Kasumi-1 (cell line): Measurements from ENCODE around the gene GON7.
A peak's percentile ranks its signal among the peaks of the same experiment; 100 is the strongest.
"Not testable (repeated sequence)": the region's sequence is repeated elsewhere in the genome, so short reads cannot be mapped to it uniquely, and the experiment has no call there.

Source experiments
- DNase-seq, 2 experiments: peaks; one replicate each; lab custom pipeline; 2025; lab: John Stamatoyannopoulos, UW

GON7 gene

DNA sequence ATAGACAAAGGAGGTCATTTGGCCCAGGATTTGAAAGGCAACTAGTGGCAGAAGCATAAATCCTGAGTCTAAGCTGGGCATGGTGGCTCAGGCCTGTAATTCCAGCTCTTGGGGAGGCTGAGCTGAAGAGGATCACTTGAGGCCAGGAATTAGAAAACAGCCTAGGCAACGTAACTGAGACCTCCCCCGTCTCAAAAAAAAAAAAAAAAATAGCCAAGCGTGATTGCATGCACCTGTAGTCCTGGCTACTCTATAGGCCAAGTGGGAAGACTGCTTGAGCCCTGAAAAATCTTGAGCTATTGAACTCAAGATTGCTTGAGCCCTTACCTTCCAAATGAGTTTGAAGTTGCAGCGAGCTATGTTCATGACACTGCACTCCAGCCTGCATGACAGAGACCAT lies 7.8 kb downstream of the GON7 start:
- DNase-seq: no peak

GRCh38 chr14:93195316-93195999 lies 11.4 kb downstream of the GON7 start:
- DNase-seq: no peak

GRCh38 chr14:93186956-93187355 lies 19.9 kb downstream of the GON7 start:
- DNase-seq: no peak

GRCh38 chr14:93186466-93186865 lies 20.4 kb downstream of the GON7 start:
- no peak for DNase-seq

DNA sequence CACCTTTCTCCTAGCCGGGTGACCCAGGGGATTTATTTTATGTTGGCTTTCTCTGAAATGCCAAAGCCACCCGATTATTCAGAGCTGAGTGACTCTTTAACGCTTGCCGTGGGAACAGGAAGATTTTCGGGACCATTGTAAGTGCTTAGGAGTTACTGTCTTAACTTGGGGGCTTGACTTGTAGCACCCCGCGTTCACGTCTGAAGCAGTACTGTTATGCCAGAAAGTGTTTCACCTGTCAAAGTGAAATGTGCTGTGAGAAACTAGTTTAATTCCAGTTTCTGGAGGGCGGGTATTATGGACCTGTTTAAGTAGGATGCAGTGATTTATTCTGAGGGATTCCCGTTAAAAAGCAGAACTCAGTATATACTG lies 21.5 kb downstream of the GON7 start:
- DNase-seq: peak; percentile 47 to 55

DNA sequence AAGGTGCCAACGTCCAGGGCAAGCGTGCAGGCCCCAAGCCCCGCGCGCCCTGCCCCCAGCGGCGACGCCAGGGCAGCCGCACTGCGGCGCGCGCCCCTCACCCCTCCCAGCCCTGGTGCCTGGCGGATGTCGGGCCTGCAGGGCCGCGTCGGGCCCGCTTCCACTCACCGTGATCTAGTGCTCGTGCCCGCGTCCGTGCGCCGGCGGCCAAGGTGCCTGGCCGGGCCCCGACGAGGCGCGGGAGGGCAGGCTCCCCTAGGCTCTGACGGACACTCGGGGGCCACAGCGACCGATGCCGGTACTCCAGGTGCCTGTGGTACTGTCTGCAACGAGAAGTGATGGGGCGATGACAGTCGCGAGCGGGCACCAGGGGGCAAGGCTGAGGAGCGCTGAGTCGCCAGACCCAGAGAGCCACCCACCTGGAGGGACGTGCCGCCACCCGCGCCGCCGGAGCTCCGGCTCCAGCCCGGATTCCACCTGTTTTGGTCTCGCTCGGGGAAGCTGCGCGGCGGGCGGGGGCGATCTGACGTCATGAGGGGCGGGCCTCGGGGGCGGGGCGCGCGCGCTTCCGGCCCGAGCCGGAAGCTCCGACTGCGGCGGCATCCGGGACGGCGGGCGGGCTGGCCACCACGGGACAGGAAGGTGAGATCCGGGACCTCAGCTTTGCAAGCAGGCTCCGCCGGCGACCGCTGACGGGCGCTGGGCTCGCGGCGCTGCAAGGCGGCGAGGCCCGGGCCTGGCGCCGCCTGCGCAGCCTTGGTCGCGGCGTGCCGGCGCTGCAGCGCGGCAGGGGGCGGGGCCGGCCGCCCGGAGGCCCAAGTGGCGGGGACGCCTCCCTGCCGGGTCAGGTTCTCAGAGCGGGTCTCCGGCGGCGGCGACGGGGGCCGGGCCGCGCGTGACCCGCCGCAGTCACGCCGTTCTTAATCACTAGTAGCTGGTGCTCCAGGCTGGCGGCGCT lies 22.2 kb downstream of the GON7 start, which contains the start of the genes LYSET and MOAP1:
Gene LYSET (plus strand): TSS at position 927 of the 958 bp plus-strand sequence. CDS start 89 bp downstream, outside the sequence.
Gene MOAP1 (minus strand): TSS at position 507 of the 958 bp plus-strand sequence. CDS start 655 bp downstream, outside the sequence.
- peak; percentile 70 to 72 for DNase-seq

DNA sequence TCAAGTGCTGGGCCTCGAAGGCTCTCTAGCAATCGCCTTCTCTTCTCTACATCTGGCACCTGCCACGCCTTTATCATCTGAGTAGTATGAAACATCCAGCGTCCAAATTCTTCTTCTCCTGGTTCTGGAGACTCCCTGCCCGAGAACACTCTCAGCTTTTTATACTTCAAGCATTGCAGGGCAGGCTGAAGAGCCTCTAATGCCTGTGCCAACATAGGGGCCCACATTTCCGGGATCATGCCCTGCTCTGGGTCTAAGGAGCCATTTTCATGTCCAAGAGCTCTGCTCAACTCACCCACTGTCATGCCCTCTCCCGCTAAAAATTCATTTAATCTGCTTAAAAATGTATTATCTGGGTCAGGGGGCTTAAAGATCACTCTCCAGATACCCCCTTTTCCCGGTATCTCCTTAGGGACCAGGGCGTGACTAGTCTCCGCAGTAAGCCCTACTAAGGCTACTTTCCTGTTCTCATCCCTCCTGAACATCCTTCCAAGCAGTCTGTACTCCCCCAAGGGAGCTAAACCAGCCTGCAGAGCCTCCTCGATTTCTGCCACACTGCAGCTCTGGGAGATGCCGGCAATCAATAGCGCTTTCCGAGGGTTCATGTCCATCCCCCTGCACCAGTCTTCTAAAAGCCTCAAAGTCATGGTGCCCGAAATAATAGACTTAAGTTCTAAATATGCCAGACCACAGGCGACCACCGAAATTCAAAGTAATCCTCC lies 23.1 kb downstream of the GON7 start:
- DNase-seq: no peak

GRCh38 chr14:93175492-93175891 lies 31.4 kb downstream of the GON7 start:
- DNase-seq: no peak

DNA sequence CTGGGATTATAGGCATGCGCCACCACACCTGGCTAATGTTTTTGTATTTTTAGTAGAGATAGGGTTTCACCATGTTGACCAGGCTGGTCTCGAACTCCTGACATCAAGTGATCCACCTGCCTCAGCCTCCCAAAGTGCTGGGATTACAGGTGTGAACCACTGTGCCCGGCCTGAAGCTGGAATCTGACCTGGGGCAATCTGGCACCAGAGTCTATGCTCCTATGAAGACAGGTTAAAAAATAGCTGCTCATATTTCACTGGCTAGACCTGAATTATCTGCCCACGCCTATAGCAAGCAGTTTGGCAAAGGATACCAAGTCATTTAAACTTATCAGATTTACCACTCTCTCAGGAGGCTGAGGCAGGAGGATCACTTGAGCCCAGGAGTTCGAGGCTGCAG lies 32.1 kb downstream of the GON7 start:
- DNase-seq: not testable (repeated sequence)

GRCh38 chr14:93173943-93174395 lies 32.9 kb downstream of the GON7 start:
- no peak for DNase-seq

DNA sequence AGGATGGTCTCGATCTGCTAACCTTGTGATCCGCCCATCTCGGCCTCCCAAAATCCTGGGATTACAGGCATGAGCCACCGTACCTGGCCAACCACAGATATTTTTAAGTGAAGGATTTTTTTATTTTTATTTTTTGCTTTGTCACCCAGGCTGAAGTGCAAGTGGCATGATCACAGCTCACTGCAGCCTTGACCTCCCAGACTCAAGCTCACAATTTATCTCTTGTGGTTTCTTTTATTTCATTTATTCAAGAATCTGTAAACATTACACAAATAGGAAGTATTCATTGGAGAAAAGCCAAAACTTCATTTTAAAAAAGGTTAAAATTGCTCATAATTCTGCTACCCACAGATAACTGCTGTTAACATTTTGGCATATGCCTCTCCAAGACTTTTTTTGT lies 35.5 kb downstream of the GON7 start:
- DNase-seq: no peak

- DNase-seq: not testable (repeated sequence)
These were observed 36.7 kb downstream of the GON7 start for GRCh38 chr14:93170141-93170540.

DNA sequence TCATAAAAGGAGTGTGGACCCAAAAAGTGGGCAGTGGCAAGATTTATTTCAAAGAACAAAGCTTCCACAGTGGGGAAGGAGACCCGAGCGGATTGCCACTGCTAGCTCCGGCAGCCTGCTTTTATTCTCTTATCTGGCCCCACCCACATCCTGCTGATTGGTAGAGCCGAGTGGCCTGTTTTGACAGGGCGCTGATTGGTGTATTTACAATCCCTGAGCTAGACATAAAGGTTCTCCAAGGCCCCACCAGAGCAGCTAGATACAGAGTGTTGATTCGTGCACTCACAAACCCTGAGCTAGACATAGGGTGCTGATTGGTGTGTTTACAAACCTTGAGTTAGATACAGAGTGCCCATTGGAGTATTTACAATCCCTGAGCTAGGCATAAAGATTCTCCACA lies 37.2 kb downstream of the GON7 start:
- not testable (repeated sequence) for DNase-seq

DNA sequence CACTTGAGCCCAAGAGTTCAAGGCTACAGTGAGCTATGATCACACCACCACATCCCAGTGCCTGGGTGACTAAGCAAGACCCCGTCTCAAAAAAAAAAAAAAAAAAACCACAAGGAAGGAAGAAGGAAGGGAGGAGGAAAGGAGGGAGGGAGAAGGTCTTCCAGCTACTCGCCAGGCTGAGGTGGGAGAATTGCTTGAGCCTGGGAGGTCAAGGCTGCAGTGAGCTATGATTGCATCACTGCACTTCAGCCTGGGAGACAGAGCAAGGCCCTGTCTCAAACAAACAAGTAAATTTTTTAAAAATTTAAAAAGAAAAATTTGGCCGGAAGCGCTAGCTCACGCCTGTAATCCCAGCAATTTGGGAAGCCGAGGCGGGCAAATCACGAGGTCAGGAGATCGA lies 38.3 kb downstream of the GON7 start:
- DNase-seq: not testable (repeated sequence)

DNA sequence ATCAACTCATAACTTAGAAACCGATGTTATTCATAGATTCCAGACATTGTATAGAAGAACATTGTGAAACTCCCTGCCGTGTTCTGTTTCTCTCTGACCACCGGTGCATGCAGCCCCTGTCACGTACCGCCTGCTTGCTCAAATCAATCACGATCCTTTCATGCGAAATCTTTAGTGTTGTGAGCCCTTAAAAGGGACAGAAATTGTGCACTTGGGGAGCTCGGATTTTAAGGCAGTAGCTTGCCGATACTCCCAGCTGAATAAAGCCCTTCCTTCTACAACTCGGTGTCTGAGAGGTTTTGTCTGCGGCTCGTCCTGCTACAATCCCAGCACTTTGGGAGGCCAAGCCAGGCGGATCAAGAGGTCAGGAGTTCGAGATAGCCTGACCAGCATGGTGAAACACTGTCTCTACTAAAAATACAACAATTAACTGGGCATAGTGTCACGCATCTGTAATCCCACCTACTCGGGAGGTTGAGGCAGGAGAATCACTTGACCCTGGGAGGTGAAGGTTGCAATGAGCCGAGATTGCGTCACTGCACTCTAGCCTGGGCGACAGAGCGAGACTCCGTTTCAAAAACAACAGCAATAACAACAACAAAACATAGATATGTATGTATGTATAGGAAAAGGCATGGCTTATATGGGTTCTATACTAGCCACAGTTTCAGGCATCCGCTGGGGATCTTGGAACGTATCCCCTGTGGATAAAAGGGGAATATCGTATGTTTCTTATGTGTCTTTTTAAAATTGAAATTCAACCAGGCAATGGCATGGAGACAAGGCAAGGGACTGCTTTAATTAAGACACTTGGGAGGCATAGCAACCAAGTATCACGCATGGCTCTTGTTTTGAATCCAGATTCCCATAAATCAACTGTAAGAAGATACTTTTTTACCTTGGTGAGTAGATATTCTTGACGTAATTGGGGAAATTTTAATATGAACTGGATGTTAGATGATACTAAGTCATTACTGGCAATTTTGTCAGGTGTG lies 41.3 kb downstream of the GON7 start:
- DNase-seq: not testable (repeated sequence)

DNA sequence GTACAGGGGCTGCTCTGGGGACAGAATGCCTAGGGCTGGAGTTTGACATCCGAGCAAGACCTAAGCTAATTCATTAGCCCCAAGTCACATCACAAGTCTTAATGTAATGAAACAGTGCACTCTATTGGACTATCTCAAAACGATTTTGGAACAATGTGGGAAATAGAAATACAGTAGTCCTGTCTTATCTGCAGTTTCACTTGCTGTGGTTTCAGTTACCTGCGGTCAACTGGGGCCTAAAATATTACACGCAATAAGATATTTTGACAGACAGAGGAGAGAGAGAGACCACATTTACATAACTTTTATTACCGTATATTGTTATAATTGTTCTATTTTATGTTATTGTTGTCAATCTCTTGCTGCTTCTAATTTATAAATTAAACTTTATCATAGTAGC lies 43.3 kb downstream of the GON7 start:
- no peak for DNase-seq

DNA sequence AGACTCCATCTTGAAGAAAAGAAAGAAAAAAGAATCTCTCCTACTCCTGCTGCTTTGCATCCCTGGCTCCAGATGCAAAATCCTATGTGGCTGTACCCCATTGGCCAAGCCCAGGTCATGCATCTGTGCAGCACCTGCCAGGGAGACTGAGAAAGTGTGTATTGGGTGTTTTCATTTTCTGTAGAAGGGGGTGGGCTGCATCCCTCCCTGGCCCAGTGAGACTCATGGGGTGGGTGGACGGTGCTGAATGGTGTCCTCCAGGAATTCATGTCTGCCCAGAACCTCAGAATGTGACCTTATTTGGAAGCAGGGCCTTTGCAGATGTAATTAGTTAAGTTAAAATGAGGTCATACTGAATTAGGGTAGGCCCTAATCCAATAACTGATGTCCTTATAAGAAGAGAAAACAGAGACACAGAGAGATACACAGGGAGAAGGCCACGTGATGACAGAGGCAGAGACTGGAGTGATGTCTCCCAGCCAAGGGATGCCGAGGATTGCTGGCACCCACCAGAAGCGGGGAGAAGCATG lies 45.4 kb downstream of the GON7 start:
- DNase-seq: no peak

DNA sequence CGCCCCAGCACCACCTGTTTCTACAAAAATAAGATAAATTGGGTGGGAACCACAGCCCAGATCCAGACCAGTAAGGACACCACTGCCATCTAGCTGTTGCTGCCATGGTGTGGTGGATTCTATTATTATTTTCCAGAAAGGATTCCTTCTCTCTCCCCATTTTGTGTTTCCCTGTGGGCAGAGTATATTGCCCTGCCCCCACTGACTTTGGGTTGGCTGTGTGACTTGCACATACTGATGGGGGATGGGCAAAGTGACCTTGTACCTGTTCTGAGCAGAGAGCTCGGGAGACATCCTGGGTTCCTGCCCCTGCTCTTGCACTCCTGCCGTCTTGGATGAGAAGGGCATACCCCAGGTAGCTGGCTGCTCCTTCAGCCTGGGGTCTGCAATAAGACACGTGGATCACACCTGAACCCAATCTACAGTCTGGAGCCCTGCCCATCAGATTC lies 46.5 kb downstream of the GON7 start:
- peak; percentile 57 to 61 for DNase-seq

DNA sequence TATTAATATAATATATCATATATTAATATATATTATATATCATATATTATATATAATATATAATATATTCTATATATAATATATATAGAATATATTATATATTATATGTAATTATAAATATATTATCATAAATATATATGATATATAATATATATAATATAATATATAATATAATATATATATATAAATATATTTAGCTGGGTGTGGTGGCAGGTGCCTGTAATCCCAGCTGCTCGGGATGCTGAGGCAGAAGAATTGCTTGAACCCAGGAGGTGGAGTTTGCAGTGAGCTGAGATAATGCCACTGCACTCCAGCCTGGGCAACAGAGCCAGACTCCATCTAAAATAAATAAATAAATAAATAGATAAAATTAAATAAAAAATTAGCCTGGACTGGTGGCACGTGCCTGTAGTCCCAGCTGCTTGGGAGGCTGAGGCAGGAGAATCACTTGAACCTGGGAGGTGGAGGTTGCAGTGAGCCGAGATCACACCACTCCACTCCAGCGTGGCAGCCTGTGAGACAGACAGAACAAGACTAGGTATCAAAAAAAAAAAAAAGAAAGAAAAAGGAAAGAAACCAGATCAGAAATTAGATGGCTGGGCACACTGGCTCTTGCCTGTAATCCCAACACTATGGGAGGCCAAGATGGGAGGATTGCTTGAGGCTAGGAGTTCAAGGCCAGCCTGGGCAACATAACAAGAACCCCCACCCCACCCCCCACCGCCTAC lies 47.1 kb downstream of the GON7 start:
- DNase-seq: not testable (repeated sequence)

- DNase-seq: not testable (repeated sequence)
These were observed 48.5 kb downstream of the GON7 start for GRCh38 chr14:93158349-93158748.
